ENCODE measurements around the gene ITGAL. TPM values are rescaled to one million over a fixed set of nuclear protein-coding genes. Genes with fewer than 3 reads are reported as not detected.
A peak's percentile ranks its signal among the peaks of the same experiment; 100 is the strongest.

Gene ITGAL
- total RNA-seq (not detected in 2 replicates), polyA plus RNA-seq (0.46 TPM in 1 of 2 replicates, not detected in the other)

GRCh38 chr16:30472328-30472942 is at the start of gene ITGAL:
Gene ITGAL (plus strand): TSS chr16:30472742. CDS start chr16:30472838, 96 bp downstream.
- H3K36me3 ChIP-seq, result no peaks in the 10 kb centered on the region
- no peaks in the 10 kb centered on the region for H3K27me3 ChIP-seq
- no peaks in the 10 kb centered on the region for H3K9me3 ChIP-seq (ENCODE audit: low read depth)
- no peak within 1 kb of the TSS for H3K27ac ChIP-seq
- no peak within 1 kb of the TSS for H3K4me3 ChIP-seq
- TF ChIP-seq CTCF (IDR thresholded peaks at IDR 0.05; ENCODE audit: low read depth, low read length), result no peak
- DNase-seq (ENCODE audit: low read depth in 1 of 2, low spot score in 1 of 2), result no peak
- H3K4me1 ChIP-seq (ENCODE audit: low read depth), result no peaks in the 10 kb centered on the region

GRCh38 chr16:30428055-30428454 is 44.5 kb upstream of the ITGAL start:
- Histone ChIP-seq H3K27ac (no peak overlapping the region), H3K36me3 (peaks cover 6% of the 10 kb centered on the region), H3K9me3 (ENCODE audit: low read depth) (no peaks in the 10 kb centered on the region), H3K27me3 (no peaks in the 10 kb centered on the region), H3K4me1 (ENCODE audit: low read depth) (peaks cover 11% of the 10 kb centered on the region), H3K4me3 (no peak overlapping the region)
- no peak for DNase-seq (ENCODE audit: low read depth in 1 of 2, low spot score in 1 of 2)
- TF ChIP-seq CTCF (IDR thresholded peaks at IDR 0.05; ENCODE audit: low read depth, low read length), result no peak

- peaks cover 6% of the 10 kb centered on the region for H3K36me3 ChIP-seq
- H3K27ac ChIP-seq, result no peak overlapping the region
- H3K4me3 ChIP-seq, result peak overlapping the region; percentile 44
- peaks cover 11% of the 10 kb centered on the region for H3K4me1 ChIP-seq (ENCODE audit: low read depth)
- DNase-seq (ENCODE audit: low read depth in 1 of 2, low spot score in 1 of 2), result no peak
- H3K9me3 ChIP-seq (ENCODE audit: low read depth), result no peaks in the 10 kb centered on the region
- H3K27me3 ChIP-seq, result no peaks in the 10 kb centered on the region
- no peak for TF ChIP-seq CTCF (IDR thresholded peaks at IDR 0.05; ENCODE audit: low read depth, low read length)
Observed at GRCh38 chr16:30429418-30429677, 43.2 kb upstream of the ITGAL start.

GRCh38 chr16:30429678-30430427 is 42.7 kb upstream of the ITGAL start, which contains the start of gene DCTPP1:
Gene DCTPP1 (minus strand): TSS chr16:30430030. CDS start chr16:30429980, 50 bp downstream.
- Histone ChIP-seq H3K36me3 (peaks cover 6% of the 10 kb centered on the region), H3K4me3 (peak within 1 kb of the TSS; percentile 44), H3K27ac (peak within 1 kb of the TSS; percentile 69), H3K9me3 (ENCODE audit: low read depth) (no peaks in the 10 kb centered on the region), H3K27me3 (no peaks in the 10 kb centered on the region), H3K4me1 (ENCODE audit: low read depth) (peaks cover 11% of the 10 kb centered on the region)
- peak; percentile 99 for DNase-seq (ENCODE audit: low read depth in 1 of 2, low spot score in 1 of 2)
- peak; percentile 74 for TF ChIP-seq CTCF (IDR thresholded peaks at IDR 0.05; ENCODE audit: low read depth, low read length)

- Histone ChIP-seq H3K4me3 (no peak overlapping the region), H3K9me3 (ENCODE audit: low read depth) (no peaks in the 10 kb centered on the region), H3K36me3 (peaks cover 6% of the 10 kb centered on the region), H3K27me3 (no peaks in the 10 kb centered on the region), H3K27ac (peak overlapping the region; percentile 69), H3K4me1 (ENCODE audit: low read depth) (peaks cover 11% of the 10 kb centered on the region)
- no peak for DNase-seq (ENCODE audit: low read depth in 1 of 2, low spot score in 1 of 2)
- no peak for TF ChIP-seq CTCF (IDR thresholded peaks at IDR 0.05; ENCODE audit: low read depth, low read length)
Observed at GRCh38 chr16:30430428-30430970, 42.0 kb upstream of the ITGAL start.

Measured in cardiac muscle cell (in vitro differentiated cells and primary cell).